H9 (cell line): ENCODE results near the gene NEDD4. TPM values are rescaled to one million over a fixed set of nuclear protein-coding genes. Genes with fewer than 3 reads are reported as not detected.

ENCODE experiments used
- DNase-seq: peaks from one replicate; pipeline ENCODE4 v3.0.0-alpha.2; 2017
- H2AFZ ChIP-seq: one replicate; pipeline ENCODE4 v1.6.1; 2013; ENCODE audit warnings: mild to moderate bottlenecking, low read length, control low read depth, moderate library complexity
- H2AK5ac ChIP-seq: 2 replicates; pipeline ENCODE4 v1.6.1; 2013; ENCODE audit warnings: low read length, control low read depth, mixed read lengths; ENCODE audit not compliant: insufficient read length
- H2BK120ac ChIP-seq: one replicate; pipeline ENCODE4 v1.6.1; 2013; ENCODE audit warnings: low read depth, mild to moderate bottlenecking, low read length, control low read depth, inconsistent platforms; ENCODE audit not compliant: poor library complexity, severe bottlenecking
- H2BK12ac ChIP-seq: 2 replicates; pipeline ENCODE4 v1.6.1; 2013; ENCODE audit warnings: low read length, control low read depth, mixed read lengths, low read depth; ENCODE audit not compliant: insufficient read length
- H2BK15ac ChIP-seq: 2 replicates; pipeline ENCODE4 v1.6.1; 2013; ENCODE audit warnings: low read depth, low read length, control low read depth
- H2BK20ac ChIP-seq: one replicate; pipeline ENCODE4 v1.6.1; 2013; ENCODE audit warnings: low read depth, mild to moderate bottlenecking, low read length, control low read depth, inconsistent platforms; ENCODE audit not compliant: poor library complexity, severe bottlenecking
- H2BK5ac ChIP-seq: 2 replicates; pipeline ENCODE4 v1.6.1; 2013; ENCODE audit warnings: low read length, control low read depth, mixed read lengths; ENCODE audit not compliant: insufficient read length
- H3K14ac ChIP-seq: 2 replicates; pipeline ENCODE4 v1.6.1; 2013; ENCODE audit warnings: low read length, control low read depth; ENCODE audit not compliant: insufficient read depth
- H3K18ac ChIP-seq: 2 replicates; pipeline ENCODE4 v1.6.1; 2013; ENCODE audit warnings: low read depth, mild to moderate bottlenecking, mixed read lengths, low read length, control low read depth; ENCODE audit not compliant: insufficient read length
- H3K23ac ChIP-seq: 2 replicates; pipeline ENCODE4 v1.6.1; 2013; ENCODE audit warnings: low read length, control low read depth, mixed read lengths, low read depth; ENCODE audit not compliant: insufficient read length
- H3K23me2 ChIP-seq: 2 replicates; pipeline ENCODE4 v1.6.1; 2013; ENCODE audit warnings: low read depth, mild to moderate bottlenecking, mixed read lengths, low read length, control low read depth; ENCODE audit not compliant: insufficient read length, poor library complexity, severe bottlenecking
- H3K27ac ChIP-seq: 2 replicates; pipeline ENCODE4 v1.5.1; 2013; ENCODE audit warnings: low read length, control low read depth, mixed read lengths, low read depth; ENCODE audit not compliant: insufficient read length
- H3K27me3 ChIP-seq: 2 replicates; pipeline ENCODE4 v1.6.1; 2013; ENCODE audit warnings: low read length, control low read depth, inconsistent platforms; ENCODE audit not compliant: insufficient read depth
- H3K4ac ChIP-seq: 2 replicates; pipeline ENCODE4 v1.6.1; 2013; ENCODE audit warnings: low read depth, mild to moderate bottlenecking, control low read depth, inconsistent platforms, low read length, moderate library complexity
- H3K4me1 ChIP-seq: 2 replicates; pipeline ENCODE4 v1.6.1; 2013; ENCODE audit warnings: low read length, control low read depth, inconsistent platforms; ENCODE audit not compliant: insufficient read depth
- H3K4me2 ChIP-seq: 2 replicates; pipeline ENCODE4 v1.6.1; 2013; ENCODE audit warnings: low read length, control low read depth, mixed read lengths; ENCODE audit not compliant: insufficient read length, insufficient read depth
- H3K56ac ChIP-seq: 2 replicates; pipeline ENCODE4 v1.6.1; 2013; ENCODE audit warnings: low read depth, mild to moderate bottlenecking, mixed read lengths, low read length, control low read depth; ENCODE audit not compliant: insufficient read length
- H3K79me1 ChIP-seq: 2 replicates; pipeline ENCODE4 v1.6.1; 2013; ENCODE audit warnings: low read depth, mild to moderate bottlenecking, moderate library complexity, low read length, control low read depth, inconsistent platforms; ENCODE audit not compliant: insufficient read depth, poor library complexity, severe bottlenecking
- H3K79me2 ChIP-seq: 2 replicates; pipeline ENCODE4 v1.6.1; 2013; ENCODE audit warnings: low read length, control low read depth, inconsistent platforms; ENCODE audit not compliant: insufficient read depth
- H3K9ac ChIP-seq: 2 replicates; pipeline ENCODE4 v1.6.1; 2013; ENCODE audit warnings: low read length, control low read depth, mixed read lengths; ENCODE audit not compliant: insufficient read length; ENCODE audit errors: extremely low read depth
- H3K9me3 ChIP-seq: one replicate; pipeline ENCODE4 v1.6.1; 2013; ENCODE audit warnings: low read depth, low read length, inconsistent platforms; ENCODE audit not compliant: control insufficient read depth
- H3T11ph ChIP-seq: one replicate; pipeline ENCODE4 v1.6.1; 2013; ENCODE audit warnings: mild to moderate bottlenecking, low read length, control low read depth, inconsistent platforms
- H4K20me1 ChIP-seq: one replicate; pipeline ENCODE4 v1.6.1; 2013; ENCODE audit not compliant: control insufficient read depth, insufficient read length, insufficient read depth
- H4K5ac ChIP-seq: 2 replicates; pipeline ENCODE4 v1.6.1; 2013; ENCODE audit warnings: low read depth, mild to moderate bottlenecking, mixed read lengths, low read length, control low read depth; ENCODE audit not compliant: insufficient read length
- H4K8ac ChIP-seq: replicated peaks from 2 replicates; pipeline ENCODE4 v1.6.1; 2013; ENCODE audit warnings: low read length, control low read depth, mixed read lengths, low read depth; ENCODE audit not compliant: insufficient read length
- H4K91ac ChIP-seq: 2 replicates; pipeline ENCODE4 v1.6.1; 2013; ENCODE audit warnings: low read depth, mild to moderate bottlenecking, moderate library complexity, mixed read lengths, low read length, control low read depth; ENCODE audit not compliant: insufficient read length
- H3K27ac Mint-ChIP-seq, 3 experiments: 2 replicates in 2 of 3; 3 replicates in 1 of 3; pipeline ENCODE4 v1.8.0; 2020 to 2021; ENCODE audit warnings: mixed read lengths in 3 of 3, mild to moderate bottlenecking in 1 of 3, moderate library complexity in 1 of 3
- H3K27me3 Mint-ChIP-seq: 2 replicates; pipeline ENCODE4 v1.8.0; 2021; ENCODE audit warnings: low read depth, mild to moderate bottlenecking, moderate library complexity, mixed read lengths
- H3K36me3 Mint-ChIP-seq, 3 experiments: 2 replicates in 2 of 3; 3 replicates in 1 of 3; pipeline ENCODE4 v1.8.0; 2020 to 2021; ENCODE audit warnings: low read depth in 3 of 3, mixed read lengths in 3 of 3; ENCODE audit not compliant: insufficient read depth in 1 of 3
- H3K4me1 Mint-ChIP-seq, 2 experiments: 2 replicates each; pipeline ENCODE4 v1.8.0; 2020; ENCODE audit warnings: mixed read lengths in 2 of 2
- H3K4me3 Mint-ChIP-seq, 2 experiments: 2 replicates in 1 of 2; 3 replicates in 1 of 2; pipeline ENCODE4 v1.8.0; 2020 to 2021; ENCODE audit warnings: mild to moderate bottlenecking in 2 of 2, mixed read lengths in 2 of 2, moderate library complexity in 1 of 2
- H3K9me3 Mint-ChIP-seq, 2 experiments: 2 replicates in 1 of 2; 3 replicates in 1 of 2; pipeline ENCODE4 v1.8.0; 2020; ENCODE audit warnings: mild to moderate bottlenecking in 2 of 2, mixed read lengths in 2 of 2, moderate library complexity in 1 of 2
- WGBS: extraction: QIAGEN DNeasy Blood & Tissue Kit; methylation state at CpG from one replicate; pipeline ENCODE4 v1.1.7; 2013; ENCODE audit warnings: missing lambda C conversion rate, low lambda C conversion rate, mixed read lengths; ENCODE audit not compliant: insufficient read length; ENCODE audit errors: extremely low coverage; 5-methylcytosine and 5-hydroxymethylcytosine counted together
- total RNA-seq: library from RNA; stranded (reverse); gene quantifications from 2 replicates; pipeline ENCODE4 v1.2.1, GENCODE V29; 2021
- TF ChIP-seq, protein P1 (sequence below): fragments of 200-600 bp; sonication (generic); conservative IDR thresholded peaks from 3 replicates; pipeline ENCODE4 v1.8.0; 2021; ENCODE audit warnings: antibody characterized with exemption, mild to moderate bottlenecking

NEDD4 gene
- total RNA-seq, 1 experiment from 2014 or later, result 9.6 TPM

DNA sequence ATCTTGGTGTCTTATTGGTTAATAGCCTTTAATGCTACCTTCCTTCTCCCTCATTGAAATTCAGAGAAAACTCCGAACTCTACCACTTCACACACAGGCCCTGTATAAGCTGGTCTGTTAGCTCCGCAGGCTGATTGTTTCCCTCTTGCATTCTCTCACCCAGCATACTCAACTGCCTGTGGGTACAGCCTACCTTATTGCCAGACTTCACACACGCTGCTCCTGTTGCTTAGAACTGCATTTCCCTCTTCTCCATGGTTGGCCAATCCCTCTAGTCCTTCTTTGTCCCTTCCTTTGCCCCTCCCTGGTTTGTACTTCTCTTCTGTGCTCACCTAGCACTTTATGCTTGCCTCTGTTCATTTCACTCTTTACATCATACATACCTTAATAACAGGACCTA, 157.5 kb downstream of the NEDD4 start:
- Histone ChIP-seq H3K23me2 (no peaks in the 10 kb centered on the region), H3K79me2 (no peaks in the 10 kb centered on the region), H3K18ac (no peak overlapping the region), H4K91ac (no peak overlapping the region), H3K56ac (no peak overlapping the region), H2AFZ (no peak overlapping the region), H4K5ac (no peak overlapping the region), H2BK20ac (no peak overlapping the region), H3K14ac (no peak overlapping the region), H2BK5ac (no peak overlapping the region), H3K9me3 (no peaks in the 10 kb centered on the region), H4K20me1 (no peaks in the 10 kb centered on the region), H3K9ac (no peak overlapping the region), H4K8ac (no peak overlapping the region), H2BK120ac (no peak overlapping the region), H2AK5ac (no peak overlapping the region), H3K27me3 (no peaks in the 10 kb centered on the region), H2BK15ac (no peak overlapping the region), H3K4me2 (no peak overlapping the region), H3K4me1 (no peaks in the 10 kb centered on the region), H3K23ac (no peak overlapping the region), H2BK12ac (no peak overlapping the region), H3K4ac (no peak overlapping the region), H3T11ph (no peak overlapping the region), H3K79me1 (no peaks in the 10 kb centered on the region), H3K27ac (no peak overlapping the region)
- DNase-seq, result no peak
- no CpG with 5 or more reads among the region's 3 CpGs for WGBS
- no peaks in the 10 kb centered on the region for H3K9me3 Mint-ChIP-seq
- H3K4me3 Mint-ChIP-seq, result no peak overlapping the region
- H3K27ac Mint-ChIP-seq, result no peak overlapping the region
- H3K36me3 Mint-ChIP-seq, result no peaks in the 10 kb centered on the region; a peak in 3 of 7 replicates
- TF ChIP-seq, protein P1, sequence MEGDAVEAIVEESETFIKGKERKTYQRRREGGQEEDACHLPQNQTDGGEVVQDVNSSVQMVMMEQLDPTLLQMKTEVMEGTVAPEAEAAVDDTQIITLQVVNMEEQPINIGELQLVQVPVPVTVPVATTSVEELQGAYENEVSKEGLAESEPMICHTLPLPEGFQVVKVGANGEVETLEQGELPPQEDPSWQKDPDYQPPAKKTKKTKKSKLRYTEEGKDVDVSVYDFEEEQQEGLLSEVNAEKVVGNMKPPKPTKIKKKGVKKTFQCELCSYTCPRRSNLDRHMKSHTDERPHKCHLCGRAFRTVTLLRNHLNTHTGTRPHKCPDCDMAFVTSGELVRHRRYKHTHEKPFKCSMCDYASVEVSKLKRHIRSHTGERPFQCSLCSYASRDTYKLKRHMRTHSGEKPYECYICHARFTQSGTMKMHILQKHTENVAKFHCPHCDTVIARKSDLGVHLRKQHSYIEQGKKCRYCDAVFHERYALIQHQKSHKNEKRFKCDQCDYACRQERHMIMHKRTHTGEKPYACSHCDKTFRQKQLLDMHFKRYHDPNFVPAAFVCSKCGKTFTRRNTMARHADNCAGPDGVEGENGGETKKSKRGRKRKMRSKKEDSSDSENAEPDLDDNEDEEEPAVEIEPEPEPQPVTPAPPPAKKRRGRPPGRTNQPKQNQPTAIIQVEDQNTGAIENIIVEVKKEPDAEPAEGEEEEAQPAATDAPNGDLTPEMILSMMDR, result no peak
- H3K27me3 Mint-ChIP-seq, result no peaks in the 10 kb centered on the region
- no peaks in the 10 kb centered on the region for H3K4me1 Mint-ChIP-seq
